Femur (tissue), 1 donor: ENCODE results near the gene CLPSL1.
"Not testable (repeated sequence)": the region's sequence is repeated elsewhere in the genome, so short reads cannot be mapped to it uniquely, and the experiment has no call there.

Source experiments
- DNase-seq: peaks from one replicate; pipeline ENCODE4 v3.0.0-alpha.2; 2017

Gene CLPSL1, protein sequence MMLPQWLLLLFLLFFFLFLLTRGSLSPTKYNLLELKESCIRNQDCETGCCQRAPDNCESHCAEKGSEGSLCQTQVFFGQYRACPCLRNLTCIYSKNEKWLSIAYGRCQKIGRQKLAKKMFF

DNA sequence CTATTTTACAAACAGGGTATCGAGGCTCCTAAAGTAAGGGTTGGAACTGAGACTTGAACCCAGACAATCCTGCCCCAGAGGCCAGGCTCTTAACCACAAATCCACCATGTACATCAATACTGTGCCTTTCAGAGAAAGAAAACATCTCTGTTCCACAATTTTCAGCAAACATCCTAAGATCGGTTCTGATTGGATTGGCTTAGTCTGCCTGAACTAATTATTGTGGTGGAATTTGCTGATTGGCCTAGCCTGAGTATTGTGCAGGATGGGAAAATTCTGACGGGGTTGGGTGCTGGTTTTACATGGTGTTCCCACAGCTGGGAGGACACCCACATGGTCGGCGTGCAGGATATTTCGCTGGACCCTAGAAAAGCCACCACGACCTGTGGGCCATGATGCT is at the start of gene CLPSL1:
TSS of gene CLPSL1 (plus strand) at position 301 of the 400 bp plus-strand sequence. CDS start at position 393, 92 bp downstream.
- DNase-seq, result no peak

DNA sequence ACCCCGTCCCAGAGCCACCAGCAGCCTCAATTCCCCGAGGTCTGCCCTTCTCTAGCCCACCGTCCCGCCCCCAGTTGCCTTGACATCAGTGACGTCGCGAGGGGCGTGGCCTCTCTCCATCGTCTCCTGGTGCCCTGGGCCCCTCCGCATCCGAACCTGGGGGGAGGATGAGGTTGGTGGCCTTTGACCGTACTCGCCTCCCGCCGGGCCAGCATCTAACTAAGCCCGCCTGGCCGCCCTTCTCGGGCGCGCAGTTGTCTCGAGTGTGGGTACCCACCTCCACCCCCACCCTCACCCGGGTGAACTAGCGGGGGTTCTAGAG is 49.4 kb upstream of the CLPSL1 start:
- DNase-seq, result peak; percentile 95

- DNase-seq, result peak; percentile 94
Observed at GRCh38 chr6:35731736-35732532, 48.9 kb upstream of the CLPSL1 start.

DNA sequence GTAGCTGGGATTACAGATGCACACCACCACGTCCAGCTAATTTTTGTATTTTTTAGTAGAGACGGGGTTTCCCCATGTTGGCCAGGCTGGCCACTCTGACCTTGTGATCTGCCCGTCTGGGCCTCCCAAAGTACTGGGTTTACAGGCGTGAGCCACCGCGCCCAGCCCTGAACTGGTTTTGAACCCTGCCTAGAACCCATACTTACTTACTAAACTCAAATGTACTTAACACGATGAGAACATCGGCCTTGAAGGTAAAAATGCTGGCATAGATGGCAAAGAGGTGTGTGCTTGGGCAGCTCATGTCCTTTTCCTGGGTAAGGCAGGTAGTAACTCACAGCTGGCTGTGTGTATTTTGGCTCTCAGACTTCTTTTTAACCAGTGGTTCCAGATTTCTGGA is 47.2 kb upstream of the CLPSL1 start:
- DNase-seq, result no peak

DNA sequence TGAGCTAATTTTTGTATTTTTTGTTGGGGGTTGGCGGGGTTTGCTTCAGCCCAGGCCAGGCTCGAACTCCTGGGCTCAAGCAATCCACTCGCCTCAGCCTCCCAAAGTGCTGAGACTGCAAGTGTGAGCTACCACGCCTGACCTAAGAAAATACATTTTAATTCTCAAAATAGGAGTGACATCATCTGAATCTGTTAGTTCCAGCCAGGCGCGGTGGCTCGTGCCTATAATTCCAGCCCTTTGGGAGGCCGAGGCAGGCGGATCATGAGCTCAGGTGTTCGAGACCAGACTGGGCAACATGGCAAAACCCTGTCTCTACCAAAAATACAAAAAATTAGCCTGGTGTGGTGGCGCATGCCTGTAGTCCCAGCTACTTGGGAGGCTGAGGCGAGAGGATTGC is 46.5 kb upstream of the CLPSL1 start:
- DNase-seq, result not testable (repeated sequence)

DNA sequence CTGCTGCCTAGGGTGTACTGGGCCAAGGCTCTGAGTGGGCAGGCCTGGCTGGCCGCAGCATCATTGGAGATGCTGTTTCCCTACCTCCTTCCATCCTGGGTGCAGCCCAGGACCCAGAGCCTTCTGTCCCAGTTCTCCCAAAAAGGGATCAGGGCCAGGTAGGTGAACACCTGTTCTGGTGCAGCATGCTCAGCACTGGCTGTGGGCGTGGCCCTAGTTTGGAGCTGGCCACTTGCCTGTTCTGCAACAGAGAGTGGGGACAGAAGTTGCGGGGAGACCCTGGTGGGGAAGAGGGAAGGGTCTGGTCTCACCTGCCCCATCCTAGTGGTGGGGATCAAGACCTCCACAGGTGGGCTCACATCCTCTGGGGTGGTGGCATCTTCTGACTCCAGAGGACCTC is 45.4 kb upstream of the CLPSL1 start:
- no peak for DNase-seq

GRCh38 chr6:35736253-35736894 is 44.4 kb upstream of the CLPSL1 start:
- DNase-seq, result peak; percentile 80

GRCh38 chr6:35736982-35737412 is 43.8 kb upstream of the CLPSL1 start, which contains the start of gene ARMC12:
Gene ARMC12 (plus strand): TSS chr6:35737032. CDS start chr6:35737109, 77 bp downstream.
- DNase-seq, result no peak

DNA sequence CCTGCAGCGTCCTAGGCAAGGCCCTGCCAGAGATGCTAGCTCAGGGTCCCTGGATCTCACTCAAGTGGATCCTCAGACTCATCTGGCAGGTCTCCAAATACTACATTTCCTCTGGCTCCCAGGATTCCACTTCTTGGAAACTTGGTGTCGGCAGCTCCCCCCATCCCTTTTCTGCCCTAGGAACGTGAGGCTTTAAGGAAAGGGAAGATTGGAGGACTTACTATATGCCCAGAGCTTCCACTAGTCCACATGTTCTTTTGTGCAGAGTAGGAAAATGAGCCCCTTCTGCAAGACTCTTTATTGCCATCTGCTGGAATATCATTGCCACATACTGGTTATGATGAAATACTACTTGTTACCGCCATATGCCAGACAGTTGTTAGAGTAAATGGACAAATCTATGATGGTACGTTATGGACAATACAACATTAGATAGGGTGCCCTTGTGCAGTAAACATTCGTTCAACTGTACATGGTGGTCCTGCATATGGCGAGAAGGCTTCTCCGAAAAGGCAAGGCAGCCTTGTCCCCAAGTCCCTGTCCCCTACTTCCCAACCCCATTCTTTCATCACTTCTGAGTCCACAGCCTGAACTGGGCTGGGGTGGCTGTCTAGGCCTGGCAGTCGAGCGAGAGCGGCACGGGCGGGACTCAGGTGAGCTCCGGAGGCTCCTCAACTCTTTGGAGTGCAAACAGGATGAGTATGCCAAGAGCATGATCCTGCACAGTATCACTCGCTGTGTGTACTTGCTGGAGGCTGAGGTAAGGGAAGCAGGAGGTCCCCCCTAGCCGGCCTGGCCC is 43.2 kb upstream of the CLPSL1 start:
- DNase-seq, result no peak

DNA sequence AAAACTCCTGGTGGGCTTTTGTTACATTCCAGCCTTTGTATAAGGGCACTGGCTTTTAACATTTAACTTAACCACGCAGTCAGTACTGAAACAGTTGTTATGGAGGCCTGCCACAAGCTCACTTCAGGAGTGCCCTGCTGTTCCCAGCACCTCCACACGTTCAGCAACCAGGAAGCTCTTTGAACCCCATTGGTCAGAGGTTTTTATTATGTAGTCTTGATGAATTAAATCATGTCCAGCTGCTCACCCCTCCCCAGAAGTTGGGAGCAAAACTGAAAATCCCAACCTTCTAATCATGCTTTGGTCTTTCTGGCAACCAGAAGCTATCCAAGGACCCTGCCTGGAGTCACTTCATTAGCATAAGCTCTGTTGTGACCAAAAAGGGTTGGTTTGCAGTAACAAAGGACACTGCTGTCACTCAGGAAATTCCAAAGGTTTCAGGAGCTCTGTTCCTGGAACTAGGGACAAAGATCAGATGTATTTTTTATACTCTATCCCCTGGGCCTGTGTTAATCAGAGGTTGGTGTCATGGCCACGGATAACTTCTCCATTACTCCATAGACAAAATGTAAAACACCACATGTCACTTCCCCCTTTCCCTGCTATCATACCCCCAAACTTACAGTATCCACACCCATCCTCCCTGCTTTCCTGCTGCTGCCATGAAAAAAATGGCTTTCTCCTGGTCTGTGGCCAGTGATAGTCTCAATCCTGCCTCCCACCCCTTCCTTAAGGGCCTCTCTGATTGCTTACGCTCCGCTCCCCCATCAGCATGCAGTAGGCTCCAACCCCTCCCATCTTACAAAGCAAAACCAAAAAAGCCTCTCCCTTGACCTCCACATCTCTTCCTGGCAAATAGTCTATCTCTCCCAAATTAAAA is 40.9 kb upstream of the CLPSL1 start:
- DNase-seq, result no peak

GRCh38 chr6:35742842-35743241 is 38.0 kb upstream of the CLPSL1 start:
- no peak for DNase-seq

- no peak for DNase-seq
Observed at GRCh38 chr6:35745509-35745908, 35.3 kb upstream of the CLPSL1 start.

DNA sequence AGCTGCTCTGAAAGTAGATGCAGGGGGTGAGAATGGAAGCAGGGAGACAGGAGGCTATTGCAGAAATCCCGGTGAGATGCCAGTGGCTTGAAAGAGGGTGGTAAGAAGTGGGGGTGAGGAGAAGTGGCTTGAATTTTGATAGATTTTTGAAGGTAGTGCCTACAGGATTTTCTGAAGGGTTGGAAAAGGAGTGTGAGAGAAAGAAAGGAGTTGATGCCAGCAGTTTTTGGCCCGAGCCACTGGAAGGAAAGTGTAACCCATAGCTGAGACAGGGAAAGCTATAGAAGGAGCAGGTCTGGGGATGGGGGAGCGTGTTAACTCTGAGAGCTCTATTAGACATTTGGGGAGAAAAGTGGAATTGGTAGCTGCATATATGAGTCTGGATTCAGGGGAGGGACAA is 34.3 kb upstream of the CLPSL1 start:
- DNase-seq, result no peak

- DNase-seq, result no peak
Observed at GRCh38 chr6:35747877-35748276, 32.9 kb upstream of the CLPSL1 start.

DNA sequence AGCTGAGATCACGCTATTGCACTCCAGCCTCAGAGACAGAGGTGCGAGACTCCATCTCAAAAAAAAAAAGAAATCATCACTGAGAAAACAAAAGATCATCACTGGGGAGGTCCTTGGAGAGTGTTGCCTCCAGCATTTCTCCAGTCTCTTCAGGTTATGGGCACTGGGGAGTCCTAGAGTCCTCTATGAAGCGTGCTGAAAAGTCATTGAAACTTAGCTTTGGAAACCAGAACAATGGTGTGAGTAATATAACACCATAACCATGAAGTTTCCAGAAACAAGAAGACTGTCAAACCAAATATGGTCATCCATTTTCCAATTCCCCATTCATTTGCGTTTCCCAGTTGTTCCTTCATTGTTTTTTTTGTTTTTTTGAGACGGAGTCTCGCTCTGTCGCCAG is 30.3 kb upstream of the CLPSL1 start:
- DNase-seq, result no peak

DNA sequence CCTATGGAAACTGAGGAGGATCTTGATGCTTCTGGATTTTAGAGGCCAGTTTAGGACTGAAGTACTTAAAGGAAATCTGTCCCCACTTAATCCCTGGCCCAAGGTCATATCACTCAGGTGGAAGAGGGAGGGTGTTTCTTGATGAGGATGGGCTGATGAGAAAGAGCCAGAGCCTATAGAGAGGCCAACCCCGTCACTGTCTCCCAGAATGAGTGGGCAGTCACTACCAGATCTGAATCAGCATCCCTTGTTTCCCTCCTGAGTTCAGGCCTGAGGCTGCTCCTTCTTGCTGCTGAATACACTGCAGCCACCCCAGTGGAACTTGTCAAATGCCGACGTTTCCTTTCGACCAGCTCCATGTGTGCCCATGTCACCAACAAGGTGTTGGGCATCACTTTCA is 29.2 kb upstream of the CLPSL1 start:
- no peak for DNase-seq

GRCh38 chr6:35752330-35752729 is 28.5 kb upstream of the CLPSL1 start:
- DNase-seq, result no peak

- DNase-seq, result no peak
Observed at GRCh38 chr6:35754452-35755277, 26.2 kb upstream of the CLPSL1 start.

DNA sequence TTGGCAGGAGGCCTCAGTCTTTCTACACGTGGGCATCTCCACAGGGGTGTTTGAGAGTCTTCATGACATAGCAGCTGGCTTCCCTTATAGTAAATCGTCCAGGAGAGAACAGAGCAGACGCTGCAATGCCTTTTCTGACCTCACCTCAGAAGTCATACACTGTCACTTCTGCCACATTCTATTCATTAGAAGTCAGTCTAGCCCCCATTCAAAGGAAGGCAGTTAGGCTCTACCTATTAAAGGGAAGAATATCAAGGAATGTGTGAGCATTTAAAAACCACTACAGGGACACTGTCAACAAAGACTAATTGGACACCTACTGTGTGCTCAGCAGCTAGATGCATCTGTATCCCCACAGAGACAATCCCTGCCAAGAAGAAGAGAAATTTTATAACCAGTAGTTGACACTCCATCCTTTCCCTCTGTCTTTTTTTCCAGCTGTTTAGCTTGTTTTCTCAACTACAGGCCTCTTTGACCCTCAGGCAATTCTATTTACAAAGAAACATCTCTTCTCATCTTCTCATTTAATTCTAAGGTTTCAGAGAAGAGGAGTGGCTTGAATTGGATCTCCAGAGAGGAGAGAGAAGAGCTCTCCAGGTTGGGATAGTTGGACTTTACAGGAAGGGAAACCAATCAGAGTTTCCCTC is 25.4 kb upstream of the CLPSL1 start:
- DNase-seq, result no peak

DNA sequence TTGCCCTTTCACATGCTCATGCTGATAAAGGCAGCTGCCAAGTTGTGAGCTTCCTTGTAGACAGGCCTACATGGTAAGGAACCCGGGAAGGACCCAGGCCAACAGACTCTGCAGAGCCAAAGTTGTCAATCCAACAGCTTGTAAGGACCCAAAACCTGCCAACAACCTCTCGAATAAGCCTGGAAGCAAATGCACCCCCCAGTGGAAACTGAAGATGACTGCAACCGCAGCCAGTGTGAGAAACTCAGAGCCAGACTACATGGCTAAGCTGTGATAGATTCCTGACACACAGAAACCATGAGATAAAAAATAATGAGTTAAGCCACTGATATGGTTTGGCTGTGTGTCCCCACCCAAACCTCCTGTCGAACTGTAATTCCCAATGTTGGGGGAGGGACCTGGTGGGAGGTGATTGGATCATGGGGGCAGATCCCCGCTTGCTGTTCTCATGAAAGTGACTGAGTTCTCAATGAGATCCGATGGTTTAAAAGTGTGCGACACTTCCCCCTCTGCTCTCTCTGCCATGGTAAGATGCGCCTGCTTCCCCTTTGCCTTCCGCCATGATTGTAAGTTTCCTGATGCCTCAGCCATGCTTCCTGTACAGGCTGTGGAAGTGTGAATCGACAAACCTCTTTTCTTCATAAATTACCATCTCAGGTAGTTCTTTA is 23.2 kb upstream of the CLPSL1 start:
- DNase-seq, result no peak
